Measurements from ENCODE around the gene DCLK3.

DCLK3 gene

DNA sequence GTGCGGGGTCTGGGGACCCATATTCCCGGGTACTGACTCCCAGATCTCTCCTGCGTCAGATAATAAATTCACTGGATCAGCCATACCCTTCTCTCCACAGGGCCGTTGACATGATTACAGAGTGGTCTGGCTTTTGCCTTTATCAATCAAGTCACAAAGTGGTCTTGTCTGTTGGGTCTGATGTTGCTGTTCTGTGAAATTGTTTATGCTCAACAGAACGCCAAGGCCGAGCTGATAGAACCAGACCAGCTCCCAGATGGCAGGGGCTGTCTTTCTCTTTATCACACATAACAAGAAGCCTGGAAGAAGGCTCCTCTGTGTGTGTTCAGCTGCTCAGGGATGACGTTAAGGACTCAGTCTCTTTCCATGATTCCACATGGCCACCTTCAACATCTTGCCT is 751 bp upstream of the DCLK3 start:
- DNase-seq (ENCODE audit: low read depth) = no peak

GRCh38 chr3:36764704-36765038 is 318 bp upstream of the DCLK3 start:
- no peak for DNase-seq (ENCODE audit: low read depth)

DNA sequence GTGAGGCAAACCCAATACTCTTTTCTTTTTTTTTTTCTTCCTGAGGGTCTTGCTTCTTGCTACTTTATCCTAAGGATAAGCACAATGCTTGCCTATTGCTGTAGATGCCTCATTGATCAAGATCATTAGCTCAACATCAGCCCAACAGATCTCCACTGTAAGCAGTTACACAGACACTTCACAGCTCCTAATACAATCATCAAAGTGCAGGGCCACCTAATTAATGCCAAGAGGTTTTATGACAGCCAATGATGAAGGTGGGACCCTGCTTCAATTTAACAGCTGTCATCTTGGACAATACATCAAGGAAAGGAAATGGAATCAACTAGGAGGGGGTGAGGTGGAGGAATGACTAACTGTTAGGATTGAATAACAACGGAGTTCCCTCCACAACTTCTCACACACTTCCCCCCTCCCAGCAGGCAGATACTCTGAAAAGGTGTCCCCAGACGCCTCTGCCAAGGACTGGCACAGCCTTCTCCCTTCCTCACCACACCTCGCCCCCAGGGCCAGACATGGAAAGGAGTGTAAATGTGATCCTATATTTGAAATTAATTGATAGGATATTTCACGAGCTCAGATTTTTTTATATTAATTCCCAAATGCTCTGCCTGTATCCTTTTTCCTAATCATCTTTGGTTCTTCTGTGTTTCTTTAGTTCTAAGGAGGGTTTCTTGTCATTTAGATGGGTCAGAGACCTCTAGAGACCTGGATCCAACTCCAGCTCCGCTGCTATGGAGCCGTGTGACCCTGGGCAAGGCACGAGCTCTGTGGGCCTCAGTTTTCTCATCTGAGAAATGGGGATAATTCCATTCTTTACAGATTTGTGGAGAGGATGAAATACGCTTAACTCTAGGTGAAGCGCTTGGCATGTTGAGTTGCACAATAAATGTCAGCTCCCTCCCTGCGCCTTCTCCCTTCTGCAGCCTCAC is 1.2 kb downstream of the DCLK3 start:
- DNase-seq (ENCODE audit: low read depth) = no peak

DNA sequence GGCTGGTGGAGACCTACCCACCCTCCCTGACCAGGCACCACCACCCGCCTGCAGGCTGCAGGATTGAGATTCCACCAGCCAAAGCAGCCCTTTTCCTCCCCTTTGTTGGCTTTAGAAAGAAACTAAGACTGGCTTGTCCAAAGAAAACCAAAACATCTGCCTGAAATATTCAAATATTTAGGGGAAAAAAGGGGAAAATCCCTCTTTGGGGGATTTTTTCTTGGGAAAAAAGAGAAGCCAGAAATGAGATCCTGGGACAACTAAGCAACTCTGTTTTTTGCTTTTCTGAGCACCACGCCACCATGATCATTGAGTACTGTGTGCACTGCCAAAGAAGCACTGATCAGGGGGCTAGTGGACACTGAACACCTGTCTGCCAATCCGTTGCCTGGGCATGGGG is 2.6 kb downstream of the DCLK3 start:
- DNase-seq (ENCODE audit: low read depth) = no peak

GRCh38 chr3:36756269-36756668 is 8.1 kb downstream of the DCLK3 start:
- DNase-seq (ENCODE audit: low read depth) = no peak

DNA sequence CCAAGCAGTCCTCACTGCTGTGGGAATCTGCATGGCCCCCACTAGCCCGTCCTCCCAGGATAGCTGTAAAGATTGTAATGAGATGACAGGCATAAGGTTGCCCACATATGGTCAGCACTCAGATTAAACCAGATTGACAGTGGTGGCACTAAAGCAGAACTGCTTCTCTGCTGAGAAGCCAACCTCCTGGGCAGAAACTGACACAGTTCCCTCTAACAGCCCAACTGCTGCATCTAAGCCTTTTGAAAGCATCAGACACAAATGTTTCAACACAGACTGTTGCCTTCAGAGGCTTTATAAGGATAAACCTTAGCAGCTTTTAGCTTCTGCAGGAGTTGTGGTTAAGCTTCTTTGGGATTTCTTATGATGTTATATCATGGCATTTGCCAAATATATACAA is 13.0 kb downstream of the DCLK3 start:
- DNase-seq (ENCODE audit: low read depth) = no peak

DNA sequence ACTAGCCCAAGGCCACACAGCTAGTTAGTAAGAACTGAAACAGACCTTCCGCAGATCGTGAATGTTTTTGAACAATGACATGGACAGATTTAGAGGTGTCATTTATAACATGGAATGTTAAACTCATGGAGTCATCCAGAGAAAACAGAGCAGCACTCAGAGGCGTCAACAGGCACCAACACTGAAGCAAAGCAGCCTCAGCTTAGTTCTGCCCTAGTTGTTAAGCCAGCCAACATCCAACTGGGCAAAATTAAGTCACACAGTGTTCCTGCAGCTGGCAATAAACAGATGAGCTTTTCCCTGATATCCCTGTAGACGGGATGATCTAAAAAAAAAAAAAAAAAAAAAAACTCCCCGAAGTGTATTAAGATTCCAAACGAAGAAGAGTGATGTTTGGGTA is 13.6 kb downstream of the DCLK3 start:
- no peak for DNase-seq (ENCODE audit: low read depth)

DNA sequence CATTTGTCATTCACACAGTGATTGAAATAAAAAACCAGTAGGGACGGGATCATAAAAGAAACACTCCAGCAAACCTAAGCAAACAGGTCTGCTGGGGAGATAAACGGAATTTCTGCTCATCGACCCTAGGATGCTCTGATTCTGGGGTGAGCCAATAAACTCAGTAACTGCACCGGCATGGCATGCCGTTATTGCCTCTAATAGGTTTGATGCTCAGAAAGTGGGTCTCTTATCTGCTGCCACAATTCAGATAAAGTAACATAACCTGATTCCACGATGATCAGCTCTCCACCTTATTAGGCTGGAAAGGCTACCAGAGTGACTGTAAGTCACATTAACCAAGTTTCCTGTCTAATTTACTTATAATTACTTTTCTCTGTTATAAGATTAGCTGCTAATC is 19.6 kb downstream of the DCLK3 start:
- DNase-seq (ENCODE audit: low read depth) = no peak

GRCh38 chr3:36743826-36744225 is 20.5 kb downstream of the DCLK3 start:
- no peak for DNase-seq (ENCODE audit: low read depth)

- no peak for DNase-seq (ENCODE audit: low read depth)
These were observed 23.1 kb downstream of the DCLK3 start for GRCh38 chr3:36741285-36741684.

DNA sequence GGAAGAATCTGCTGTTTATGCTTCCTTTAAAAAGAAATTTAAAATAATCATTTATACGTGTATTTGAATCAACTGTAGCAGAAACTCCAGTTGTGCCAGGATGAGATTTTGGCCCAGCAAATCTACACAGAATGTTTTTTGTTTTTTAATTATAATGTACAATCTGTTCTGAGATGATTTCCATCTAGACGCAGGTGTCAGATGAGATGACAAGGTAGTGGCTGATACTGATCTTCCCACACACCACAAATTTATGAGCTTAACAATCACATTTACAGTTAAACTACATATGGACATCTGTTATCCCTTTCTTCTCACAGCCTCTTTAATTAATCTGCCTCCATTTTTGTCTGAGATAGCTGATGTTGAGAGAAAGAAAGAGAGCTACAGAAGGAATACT is 23.6 kb downstream of the DCLK3 start:
- DNase-seq (ENCODE audit: low read depth) = no peak

- no peak for DNase-seq (ENCODE audit: low read depth)
These were observed 25.7 kb downstream of the DCLK3 start for GRCh38 chr3:36738702-36739101.

GRCh38 chr3:36736301-36736700 is 28.1 kb downstream of the DCLK3 start:
- no peak for DNase-seq (ENCODE audit: low read depth)

DNA sequence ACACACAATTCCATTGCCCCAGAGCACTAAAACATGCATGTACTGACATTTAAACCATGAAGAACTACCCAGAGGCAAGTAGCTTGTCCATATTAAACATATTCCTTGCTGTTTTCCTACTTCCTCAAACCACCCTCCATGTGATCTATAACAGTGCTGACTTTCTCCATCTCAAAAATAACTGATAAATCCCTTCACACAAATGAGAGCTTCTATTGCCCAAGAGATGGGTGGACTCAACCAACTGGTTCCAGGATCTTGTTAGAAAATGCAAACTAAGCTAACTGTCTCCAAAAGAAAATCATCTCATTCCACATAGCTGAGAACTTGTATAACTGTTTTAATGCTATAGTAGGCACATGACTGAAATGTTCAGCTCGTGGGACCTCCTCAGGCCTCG is 29.6 kb downstream of the DCLK3 start:
- DNase-seq (ENCODE audit: low read depth) = no peak

DNA sequence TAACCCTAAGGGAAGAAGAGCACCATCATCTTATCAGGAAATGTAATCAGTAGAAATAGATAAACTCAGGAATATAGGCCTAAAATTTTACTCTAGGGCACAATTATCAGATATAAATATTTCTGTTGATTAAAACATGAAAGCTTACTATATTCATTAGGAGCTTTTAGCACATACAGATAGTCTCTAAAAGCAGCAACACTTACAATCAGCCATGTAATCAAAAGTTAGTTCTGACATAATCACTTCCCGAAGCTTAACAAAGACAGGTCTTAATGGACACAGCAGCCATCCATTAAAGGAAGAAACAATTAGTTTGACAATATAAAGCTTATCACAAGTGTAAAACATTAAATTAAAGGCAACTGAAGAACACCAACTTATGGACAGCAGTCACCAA is 30.6 kb downstream of the DCLK3 start:
- DNase-seq (ENCODE audit: low read depth) = no peak

- DNase-seq (ENCODE audit: low read depth) = no peak
These were observed 31.1 kb downstream of the DCLK3 start for GRCh38 chr3:36733162-36733696.

- no peak for DNase-seq (ENCODE audit: low read depth)
These were observed 33.4 kb downstream of the DCLK3 start for GRCh38 chr3:36730966-36731365.

- DNase-seq (ENCODE audit: low read depth) = no peak
These were observed 34.9 kb downstream of the DCLK3 start for GRCh38 chr3:36729204-36730056.

DNA sequence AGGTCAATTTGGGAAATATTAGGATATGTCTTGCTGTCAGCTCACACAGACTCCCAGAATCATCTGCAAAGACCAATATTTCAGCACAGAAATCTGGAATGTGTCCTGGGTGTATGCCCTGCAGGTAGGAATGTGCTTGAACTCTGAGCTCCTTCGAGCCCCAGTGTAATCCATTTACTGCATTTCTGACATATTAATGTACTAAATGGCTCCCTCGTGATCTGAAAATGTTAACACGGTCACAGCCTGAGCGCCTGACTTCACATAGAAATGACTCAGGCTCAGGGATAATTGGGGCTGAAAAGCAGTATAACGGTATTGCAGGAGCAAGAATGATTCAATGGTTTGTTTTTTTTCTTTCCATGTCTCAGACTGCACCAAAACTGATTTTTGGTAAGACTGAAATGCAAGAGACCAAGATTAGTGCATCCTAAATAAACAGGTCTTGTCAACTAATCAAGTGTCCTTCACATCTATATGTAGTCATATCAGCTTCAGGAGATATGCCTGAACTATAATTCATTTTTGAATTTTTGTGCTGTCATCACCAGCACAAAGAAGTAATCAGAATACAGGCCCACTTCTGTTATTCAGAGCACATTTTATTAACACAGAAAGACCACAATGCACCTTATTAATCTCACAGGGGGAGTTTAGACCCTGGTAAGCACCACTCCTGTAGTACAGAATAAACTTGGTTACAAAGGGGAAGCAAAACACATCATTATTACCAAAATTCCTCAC is 49.8 kb downstream of the DCLK3 start:
- DNase-seq (ENCODE audit: low read depth) = peak; percentile 54

DNA sequence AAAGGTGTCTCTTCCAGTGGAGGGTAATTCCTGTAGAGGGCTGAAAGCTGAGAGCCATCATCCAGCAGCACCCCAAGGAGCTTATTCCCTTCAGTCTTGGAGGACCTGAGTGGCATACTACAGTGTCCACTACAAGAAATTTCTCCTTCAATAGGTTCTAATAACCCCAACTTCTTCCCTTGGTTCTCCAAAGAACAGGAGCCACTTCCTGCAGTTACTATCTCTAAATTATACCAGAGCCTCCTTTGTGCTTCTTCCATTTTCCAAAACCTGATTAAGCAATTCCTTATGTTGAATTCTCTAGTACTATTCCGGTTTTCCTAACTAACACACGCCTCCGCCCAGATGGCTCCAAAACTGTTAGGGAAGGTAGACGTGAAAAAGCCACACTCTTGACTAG is 50.4 kb downstream of the DCLK3 start:
- DNase-seq (ENCODE audit: low read depth) = no peak

GRCh38 chr3:36710606-36711005 is 53.7 kb downstream of the DCLK3 start:
- DNase-seq (ENCODE audit: low read depth) = no peak

- no peak for DNase-seq (ENCODE audit: low read depth)
These were observed 54.5 kb downstream of the DCLK3 start for GRCh38 chr3:36709826-36710365.

Data from GM04503 (cell line).